NT2/D1 (cell line): ENCODE data around the gene AHDC1.

Experiments
- YY1 ChIP-seq: IDR thresholded peaks from 2 replicates; pipeline ENCODE4 v1.6.1; 2011; ENCODE audit not compliant: insufficient read length, insufficient read depth
- ZNF274 ChIP-seq: IDR thresholded peaks from 2 replicates; pipeline ENCODE4 v1.6.1; 2011; ENCODE audit warnings: mild to moderate bottlenecking, low read depth, low read length

GRCh38 chr1:27577504-27578188 is 26.3 kb downstream of the AHDC1 start:
- TF ChIP-seq ZNF274 (no peak), YY1 (no peak)
